GM06990 (cell line): ENCODE data around the gene C11orf86.
A peak's percentile ranks its signal among the peaks of the same experiment; 100 is the strongest.

Experiments used
- DNase-seq: peaks from one replicate; pipeline ENCODE4 v3.0.0-alpha.2; 2011; ENCODE audit not compliant: insufficient read length; ENCODE audit errors: extremely low read depth
- H3K27me3 ChIP-seq: replicated peaks from 2 replicates; pipeline ENCODE4 v1.6.0; 2011; ENCODE audit warnings: low read length; ENCODE audit not compliant: control insufficient read depth, insufficient read depth
- H3K36me3 ChIP-seq: 2 replicates; pipeline ENCODE4 v1.5.1; 2011; ENCODE audit warnings: low read length; ENCODE audit not compliant: control insufficient read depth, insufficient read depth
- H3K4me3 ChIP-seq: replicated peaks from 2 replicates; pipeline ENCODE4 v1.5.1; 2011; ENCODE audit warnings: low read depth, mild to moderate bottlenecking, control low read depth, low read length
- CTCF ChIP-seq: IDR thresholded peaks from 2 replicates; pipeline ENCODE4 v1.5.1; 2011; ENCODE audit warnings: low read length, control low read depth, mild to moderate bottlenecking, inconsistent platforms; ENCODE audit not compliant: insufficient read depth, poor library complexity, severe bottlenecking

C11orf86 gene

GRCh38 chr11:67022341-67022933 is 47.3 kb downstream of the C11orf86 start:
- no peak for TF ChIP-seq CTCF
- no peak for DNase-seq
- no peaks in the 10 kb centered on the region for H3K36me3 ChIP-seq
- H3K4me3 ChIP-seq = no peak overlapping the region
- H3K27me3 ChIP-seq = no peaks in the 10 kb centered on the region

- DNase-seq = no peak
- Histone ChIP-seq H3K27me3 (no peaks in the 10 kb centered on the region), H3K4me3 (no peak within 1 kb of the TSS), H3K36me3 (no peaks in the 10 kb centered on the region)
- no peak for TF ChIP-seq CTCF
Measured at GRCh38 chr11:67022961-67023956, 48.2 kb downstream of the C11orf86 start, which contains the start of gene SYT12. Gene SYT12, plus strand, starts transcription at chr11:67023134. Its CDS starts 7,011 bp downstream, at chr11:67030145.

- Histone ChIP-seq H3K27me3 (no peaks in the 10 kb centered on the region), H3K4me3 (no peak overlapping the region), H3K36me3 (no peaks in the 10 kb centered on the region)
- no peak for DNase-seq
- TF ChIP-seq CTCF = no peak
Measured at GRCh38 chr11:67023957-67024353, 48.9 kb downstream of the C11orf86 start.

- Histone ChIP-seq H3K4me3 (no peak overlapping the region), H3K36me3 (no peaks in the 10 kb centered on the region), H3K27me3 (no peaks in the 10 kb centered on the region)
- TF ChIP-seq CTCF = no peak
- DNase-seq = peak; percentile 48
Measured at GRCh38 chr11:67024410-67024809, 49.3 kb downstream of the C11orf86 start.

GRCh38 chr11:67024966-67025365 is 49.9 kb downstream of the C11orf86 start:
- DNase-seq = no peak

More at GRCh38 chr11:67024966-67025365, 49.9 kb downstream of the C11orf86 start:
- no peaks in the 10 kb centered on the region for H3K27me3 ChIP-seq
- TF ChIP-seq CTCF = no peak
- no peaks in the 10 kb centered on the region for H3K36me3 ChIP-seq
- H3K4me3 ChIP-seq = no peak overlapping the region
